Activated naive CD4-positive, alpha-beta T cell treated with anti-CD3 and anti-CD28 coated beads, Interleukin-2, amount 50 U/mL, for 72 hours (primary cell): ENCODE data around the gene OR6C76. TPM values are rescaled to one million over a fixed set of nuclear protein-coding genes. Genes with fewer than 3 reads are reported as not detected.
"Not testable (repeated sequence)": the region's sequence is repeated elsewhere in the genome, so short reads cannot be mapped to it uniquely, and the experiment has no call there.

ENCODE experiments used
- ATAC-seq, 2 donors: fragments of 150-1000 bp; cut with Tn5 transposase; 2 replicates each; pipeline ENCODE4 v1.10.0; 2021; ENCODE audit warnings: mild to moderate bottlenecking in 2 of 2, moderate library complexity in 2 of 2
- DNase-seq, 2 donors: peaks; one replicate each; pipeline ENCODE4 v3.0.0; 2021 to 2022; ENCODE audit warnings: low spot score in 2 of 2
- H3K27ac Mint-ChIP-seq, 2 donors: one replicate each; pipeline ENCODE4 v1.8.0; 2022; ENCODE audit warnings: mild to moderate bottlenecking in 2 of 2, mixed read lengths in 2 of 2
- H3K36me3 Mint-ChIP-seq, 2 donors: one replicate each; pipeline ENCODE4 v1.8.0; 2022; ENCODE audit warnings: mixed read lengths in 2 of 2
- H3K9me3 Mint-ChIP-seq, 2 donors: one replicate each; pipeline ENCODE4 v1.8.0; 2022; ENCODE audit warnings: mixed read lengths in 2 of 2
- total RNA-seq, 2 donors: library from RNA; stranded (reverse); gene quantifications; one replicate each; pipeline ENCODE4 v1.2.3, GENCODE V29; 2022

OR6C76 gene
- total RNA-seq, 2 donors from 2014 or later: not detected

GRCh38 chr12:55445357-55445756 is 19.3 kb downstream of the OR6C76 start:
- H3K27ac Mint-ChIP-seq: no peak overlapping the region
- DNase-seq (no peak), ATAC-seq (no peak)
- H3K36me3 Mint-ChIP-seq: peaks cover 0 to 7% of the 10 kb centered on the region in 2 donors
- H3K9me3 Mint-ChIP-seq: no peaks in the 10 kb centered on the region

GRCh38 chr12:55446326-55446725 is 20.3 kb downstream of the OR6C76 start:
- ATAC-seq: no peak
- H3K27ac Mint-ChIP-seq: no peak overlapping the region

GRCh38 chr12:55448825-55449224 is 22.8 kb downstream of the OR6C76 start:
- Mint-ChIP-seq H3K9me3 (no peaks in the 10 kb centered on the region), H3K36me3 (no peaks in the 10 kb centered on the region), H3K27ac (no peak overlapping the region)
- no peak for ATAC-seq
- no peak for DNase-seq

More at GRCh38 chr12:55446326-55446725, 20.3 kb downstream of the OR6C76 start:
- no peaks in the 10 kb centered on the region for H3K36me3 Mint-ChIP-seq
- no peaks in the 10 kb centered on the region for H3K9me3 Mint-ChIP-seq
- no peak for DNase-seq

- not testable (repeated sequence) for H3K27ac Mint-ChIP-seq, H3K36me3 Mint-ChIP-seq, ATAC-seq, DNase-seq, H3K9me3 Mint-ChIP-seq
Measured at GRCh38 chr12:55464926-55465325, 38.9 kb downstream of the OR6C76 start.

- H3K36me3 Mint-ChIP-seq: no peaks in the 10 kb centered on the region
- no peak overlapping the region for H3K27ac Mint-ChIP-seq
- no peaks in the 10 kb centered on the region for H3K9me3 Mint-ChIP-seq
- DNase-seq (no peak), ATAC-seq (no peak)
Measured at GRCh38 chr12:55467836-55468235, 41.8 kb downstream of the OR6C76 start.

- ATAC-seq (no peak), DNase-seq (no peak)
- Mint-ChIP-seq H3K27ac (no peak overlapping the region), H3K36me3 (no peaks in the 10 kb centered on the region), H3K9me3 (no peaks in the 10 kb centered on the region)
Measured at GRCh38 chr12:55469291-55469690, 43.2 kb downstream of the OR6C76 start.

GRCh38 chr12:55470088-55470829 is 44.2 kb downstream of the OR6C76 start, which contains the start of gene OR6C70:
Gene OR6C70, minus strand, starts transcription at chr12:55470138. Its CDS starts 0 bp downstream, at chr12:55470138.
- no peak for DNase-seq
- Mint-ChIP-seq H3K36me3 (no peaks in the 10 kb centered on the region), H3K9me3 (no peaks in the 10 kb centered on the region), H3K27ac (no peak within 1 kb of the TSS)
- ATAC-seq: no peak

GRCh38 chr12:55472264-55472663 is 46.2 kb downstream of the OR6C76 start:
- ATAC-seq: no peak
- DNase-seq: no peak
- Mint-ChIP-seq H3K9me3 (no peaks in the 10 kb centered on the region), H3K36me3 (no peaks in the 10 kb centered on the region), H3K27ac (no peak overlapping the region)

Other genes with a start within 250 kb of the OR6C76 start
- not detected for gene OR10A7, start 205.2 kb upstream of the OR6C76 start, total RNA-seq
- gene OR6C74, start 181.6 kb upstream of the OR6C76 start, total RNA-seq: not detected
- gene OR6C6, start 129.7 kb upstream of the OR6C76 start, total RNA-seq: not detected
- not detected for gene OR6C1, start 111.9 kb upstream of the OR6C76 start, total RNA-seq
- not detected for gene OR6C3, start 95.5 kb upstream of the OR6C76 start, total RNA-seq
- not detected for gene OR6C75, start 63.3 kb upstream of the OR6C76 start, total RNA-seq
- gene OR6C65, start 25.7 kb upstream of the OR6C76 start, total RNA-seq: not detected
- gene OR6C2, start 17.8 kb downstream of the OR6C76 start, total RNA-seq: not detected
- gene OR6C70, start 43.9 kb downstream of the OR6C76 start, total RNA-seq: not detected
- gene OR6C68, start 66.1 kb downstream of the OR6C76 start, total RNA-seq: not detected
- gene OR6C4, start 123.3 kb downstream of the OR6C76 start, total RNA-seq: not detected
- gene OR2AP1, start 146.2 kb downstream of the OR6C76 start, total RNA-seq: not detected
- gene OR10P1, start 210.6 kb downstream of the OR6C76 start, total RNA-seq: not detected